GM12878 (cell line): ENCODE data around the gene TXNDC15. TPM values are rescaled to one million over a fixed set of nuclear protein-coding genes. Genes with fewer than 3 reads are reported as not detected.

Experiments used
- ATAC-seq: fragments of 200-7000 bp; cut with Tn5 transposase; 3 replicates; pipeline ENCODE4 v1.9.1; 2020; ENCODE audit warnings: mild to moderate bottlenecking, moderate library complexity
- BruUV-seq: library from RNA; stranded (reverse); fragments of 400-500 nt; replicated peaks from 2 replicates; lab custom pipeline; 2021; lab: Mats Ljungman, UMichigan
- CTCF ChIA-PET: fragments of 300-600 bp; sonication (Branson Sonifier 250); formaldehyde crosslinking; extraction: SDS; loops from one replicate; lab custom pipeline; 2021; ENCODE audit warnings: inconsistent platforms; lab: Yijun Ruan, JAX
- POLR2A ChIA-PET: fragments of 350-600 bp; formaldehyde crosslinking; extraction: SDS; loops from one replicate; lab custom pipeline; 2021; ENCODE audit warnings: inconsistent platforms; lab: Charles Lee
- RAD21 ChIA-PET: fragments of 300-600 bp; sonication (Branson Sonifier 250); formaldehyde crosslinking; loops from one replicate; lab custom pipeline; 2023; ENCODE audit warnings: antibody characterized with exemption; ENCODE audit not compliant: unreplicated experiment; lab: Charles Lee
- SMC1A ChIA-PET: fragments of 300-600 bp; sonication (Branson Sonifier 250); formaldehyde crosslinking; loops from one replicate; lab custom pipeline; 2023; ENCODE audit not compliant: unreplicated experiment, uncharacterized antibody; lab: Charles Lee
- DNase-seq: peaks from one replicate; pipeline ENCODE4 v3.0.0-alpha.2; 2011; ENCODE audit warnings: low read depth, low spot score
- FAIRE-seq: peaks from 3 replicates; lab custom pipeline; 2011; peaks lifted over from hg19 to GRCh38; lab: Jason Lieb, UNC
- H2AFZ ChIP-seq: 2 replicates; pipeline ENCODE4 v1.6.0; 2011; ENCODE audit warnings: low read depth, low read length, control low read depth; ENCODE audit not compliant: control insufficient read depth
- H3K27ac ChIP-seq: 2 replicates; pipeline ENCODE4 v1.5.1; 2011; ENCODE audit warnings: control low read depth; ENCODE audit not compliant: control insufficient read depth, insufficient read depth
- H3K27me3 ChIP-seq, 2 experiments: replicated peaks in 1 of 2; 2 replicates each; pipeline versions ENCODE4 v1.6.0 to v1.6.1; 2011; ENCODE audit warnings: low read length in 1 of 2; ENCODE audit not compliant: control insufficient read depth in 2 of 2, insufficient read depth in 2 of 2
- H3K36me3 ChIP-seq, 2 experiments: 2 replicates each; pipeline ENCODE4 v1.5.1; 2011; ENCODE audit warnings: low read length in 1 of 2; ENCODE audit not compliant: control insufficient read depth in 2 of 2, insufficient read depth in 2 of 2
- H3K4me1 ChIP-seq: 2 replicates; pipeline ENCODE4 v1.6.1; 2011; ENCODE audit warnings: mild to moderate bottlenecking, low read length, moderate library complexity, mixed read lengths; ENCODE audit not compliant: control insufficient read depth, insufficient read depth
- H3K4me2 ChIP-seq: 2 replicates; pipeline ENCODE4 v1.6.0; 2011; ENCODE audit warnings: control low read depth; ENCODE audit not compliant: control insufficient read depth, insufficient read depth
- H3K4me3 ChIP-seq: fragments of 200-600 bp; sonication (generic); 2 replicates; pipeline ENCODE4 v1.5.1; 2016
- H3K79me2 ChIP-seq: 2 replicates; pipeline ENCODE4 v1.6.0; 2011; ENCODE audit warnings: low read length; ENCODE audit not compliant: control insufficient read depth, insufficient read depth
- H3K9ac ChIP-seq: 2 replicates; pipeline ENCODE4 v1.8.0; 2011; ENCODE audit warnings: low read length, control low read depth, mixed read lengths; ENCODE audit not compliant: control insufficient read depth, insufficient read depth
- H3K9me3 ChIP-seq: replicated peaks from 3 replicates; pipeline ENCODE4 v1.5.1; 2011; ENCODE audit warnings: mild to moderate bottlenecking, low read length; ENCODE audit not compliant: control insufficient read depth, insufficient read depth
- H4K20me1 ChIP-seq: 2 replicates; pipeline ENCODE4 v1.6.0; 2011; ENCODE audit not compliant: control insufficient read depth, insufficient read depth
- GATAD2B ChIP-seq: fragments of 450-650 bp; conservative IDR thresholded peaks from 2 replicates; pipeline ENCODE4 v1.6.1; 2017; ENCODE audit warnings: low read depth, mild to moderate bottlenecking, moderate library complexity
- NBN ChIP-seq: fragments of 450-650 bp; IDR thresholded peaks from 2 replicates; pipeline ENCODE4 v1.6.1; 2016
- PRDM15 ChIP-seq: fragments of 450-650 bp; formaldehyde crosslinking; IDR thresholded peaks from 2 replicates; pipeline ENCODE4 v1.4.0; 2020; ENCODE audit warnings: mild to moderate bottlenecking, moderate library complexity
- RB1 ChIP-seq: fragments of 450-650 bp; formaldehyde crosslinking; IDR thresholded peaks from 2 replicates; pipeline ENCODE4 v1.6.1; 2017; ENCODE audit warnings: mild to moderate bottlenecking, borderline replicate concordance
- RUNX3 ChIP-seq: IDR thresholded peaks from 2 replicates; pipeline ENCODE4 v1.6.1; 2012; ENCODE audit warnings: low read length, inconsistent platforms
- SMARCA5 ChIP-seq: fragments of 450-650 bp; IDR thresholded peaks from 2 replicates; pipeline ENCODE4 v1.6.1; 2017; ENCODE audit warnings: mild to moderate bottlenecking
- WGBS: methylation state at CpG from one replicate; pipeline ENCODE4 v1.1.6; 2016; ENCODE audit warnings: low lambda C conversion rate; ENCODE audit not compliant: insufficient replicate concordance, insufficient coverage; ENCODE audit errors: missing lambda C conversion rate; 5-methylcytosine and 5-hydroxymethylcytosine counted together
- in situ Hi-C: fragments of 300-500 bp; cut with MboI; formaldehyde crosslinking; loops from 9 replicates; pipeline ENCODE4 v1.14.3; 2018; ENCODE audit warnings: mixed read lengths
- intact Hi-C: fragments of 100-400 bp; cut with micrococcal nuclease; formaldehyde crosslinking; loops from one replicate; pipeline ENCODE4 v1.14.2; 2022; ENCODE audit not compliant: unreplicated experiment
- polyA plus RNA-seq, 11 experiments: library from polyadenylated mRNA; depleted of rRNA in 4 of 11; unstranded in 6 of 11; stranded (reverse) in 5 of 11; fragments of >200 nt; fragmentation: Nextera tagmentation in 4 of 11; fragmentation: Illumina TruSeq in 1 of 11; extraction: Ambion mirVana in 4 of 11; extraction: Trizol in 1 of 11; gene quantifications; 1 replicate in 1 of 11; 2 replicates in 10 of 11; pipeline versions ENCODE4 v1.2.1 to v1.2.3, GENCODE V29; 2011 to 2016; ENCODE audit warnings: inconsistent platforms in 2 of 11, missing spikeins in 2 of 11, low read depth in 1 of 11
- total RNA-seq, 4 experiments: library from RNA; depleted of rRNA in 3 of 4; stranded (reverse); fragments of >200 nt in 3 of 4; fragmentation: Illumina TruSeq in 1 of 4; extraction: Trizol in 1 of 4; gene quantifications; 2 replicates each; pipeline versions ENCODE4 v1.2.1 to v1.2.3, GENCODE V29; 2013 to 2021

The TXNDC15 gene
- total and polyA plus RNA-seq, 10 of the 15 experiments (the other 5 are each of a cell fraction or from before 2014, with no cell fraction given), result 8.1 to 60.6 (median 38.1) TPM

- CTCF ChIA-PET, result no interaction called here
- in situ Hi-C loops, result no loop called here
Measured at GRCh38 chr5:134945041-134945440, 70.9 kb downstream of the TXNDC15 start.

More at GRCh38 chr5:134945041-134945440, 70.9 kb downstream of the TXNDC15 start:
- TF ChIP-seq RB1 (no peak), SMARCA5 (no peak), NBN (no peak), GATAD2B (no peak), RUNX3 (no peak), PRDM15 (CRISPR knock-in tag) (no peak)
- TF ChIP-seq, all 136 proteins: peak for 0
- H3K27me3 ChIP-seq, result no peaks in the 10 kb centered on the region
- no peaks in the 10 kb centered on the region for H4K20me1 ChIP-seq
- ChIA-PET SMC1A (interaction anchor here (1.3 kb wide), 1 partner anchor 20 kb away, joined by 4 read pairs; no protein-coding TSS in a partner anchor), POLR2A (interaction anchor here (0.6 kb wide), 1 partner anchor 641 kb away, joined by 6 read pairs; no protein-coding TSS in a partner anchor), RAD21 (no interaction called here)
- no peak overlapping the region for H3K9ac ChIP-seq
- no TSS peak for BruUV-seq
- no peak overlapping the region for H3K4me3 ChIP-seq
- H3K4me1 ChIP-seq, result no peaks in the 10 kb centered on the region
- ATAC-seq, result no peak
- H2AFZ ChIP-seq, result no peak overlapping the region
- no peaks in the 10 kb centered on the region for H3K36me3 ChIP-seq
- H3K27ac ChIP-seq, result no peak overlapping the region
- DNase-seq, result no peak
- 97% methylated on average over 2 of the region's 2 CpGs for WGBS
- H3K9me3 ChIP-seq, result no peaks in the 10 kb centered on the region
- FAIRE-seq, result no peak
- H3K4me2 ChIP-seq, result no peak overlapping the region
- no peaks in the 10 kb centered on the region for H3K79me2 ChIP-seq
- intact Hi-C loops, result no loop called here
